ENCODE measurements around the gene TSHZ2. TPM values are rescaled to one million over a fixed set of nuclear protein-coding genes. Genes with fewer than 3 reads are reported as not detected.

The TSHZ2 gene
- total RNA-seq, 1 experiment from 2014 or later = 0.07 TPM

GRCh38 chr20:53423587-53424146 is 451.5 kb downstream of the TSHZ2 start:
- DNase-seq = no peak
- H2BK120ac ChIP-seq (ENCODE audit: low read depth, low read length, poor library complexity, severe bottlenecking) = no peak overlapping the region
- H2BK15ac ChIP-seq (ENCODE audit: low read depth, low read length) = no peak overlapping the region
- H3K27ac ChIP-seq (ENCODE audit: insufficient read length, low read depth, low read length) = no peak overlapping the region
- H3K79me2 ChIP-seq (ENCODE audit: insufficient read depth, low read length) = no peaks in the 10 kb centered on the region
- H3K27me3 ChIP-seq (ENCODE audit: insufficient read depth, low read length) = no peaks in the 10 kb centered on the region
- H4K20me1 ChIP-seq (ENCODE audit: control insufficient read depth, insufficient read depth, insufficient read length) = no peaks in the 10 kb centered on the region
- H3K14ac ChIP-seq (ENCODE audit: insufficient read depth, low read length) = no peak overlapping the region
- no peak overlapping the region for H3K27ac Mint-ChIP-seq
- TF ChIP-seq CTCF (conservative IDR thresholded peaks at IDR 0.05) = no peak
- no peak overlapping the region for H3K4ac ChIP-seq (ENCODE audit: low read depth, low read length)
- no peak overlapping the region for H3K4me3 Mint-ChIP-seq
- no peak overlapping the region for H2BK5ac ChIP-seq (ENCODE audit: insufficient read length, low read length)
- no peak overlapping the region for H2AK5ac ChIP-seq (ENCODE audit: insufficient read length, low read length)
- no peaks in the 10 kb centered on the region for H3K79me1 ChIP-seq (ENCODE audit: insufficient read depth, low read depth, low read length, poor library complexity, severe bottlenecking)
- H4K91ac ChIP-seq (ENCODE audit: insufficient read length, low read depth, low read length) = no peak overlapping the region
- no peaks in the 10 kb centered on the region for H3K36me3 Mint-ChIP-seq (ENCODE audit: insufficient read depth in 1 of 3, low read depth in 3 of 3)
- H3K4me1 Mint-ChIP-seq = peaks cover 9 to 10% of the 10 kb centered on the region in 2 experiments; a peak in 3 of 4 replicates
- H3K18ac ChIP-seq (ENCODE audit: insufficient read length, low read depth, low read length) = no peak overlapping the region
- H3K9me3 Mint-ChIP-seq = no peaks in the 10 kb centered on the region
- no peak overlapping the region for H4K8ac ChIP-seq (replicated peaks; ENCODE audit: insufficient read length, low read depth, low read length)
- no peak overlapping the region for H4K5ac ChIP-seq (ENCODE audit: insufficient read length, low read depth, low read length)
- H3K27me3 Mint-ChIP-seq (ENCODE audit: low read depth) = no peaks in the 10 kb centered on the region; the same call in 1 of the 2 replicates
- H3K23ac ChIP-seq (ENCODE audit: insufficient read length, low read depth, low read length) = no peak overlapping the region
- H3K23me2 ChIP-seq (ENCODE audit: insufficient read length, low read depth, low read length, poor library complexity, severe bottlenecking) = no peaks in the 10 kb centered on the region
- no CpG with 5 or more reads among the region's 12 CpGs for whole genome bisulfite sequencing (ENCODE audit: extremely low coverage, insufficient read length, low lambda C conversion rate)
- no peak overlapping the region for H3T11ph ChIP-seq (ENCODE audit: low read length)
- H3K4me2 ChIP-seq (ENCODE audit: insufficient read depth, insufficient read length, low read length) = no peak overlapping the region
- H2BK12ac ChIP-seq (ENCODE audit: insufficient read length, low read depth, low read length) = no peak overlapping the region
- H3K56ac ChIP-seq (ENCODE audit: insufficient read length, low read depth, low read length) = no peak overlapping the region
- H3K9ac ChIP-seq (ENCODE audit: extremely low read depth, insufficient read length, low read length) = no peak overlapping the region
- no peaks in the 10 kb centered on the region; the same call in 1 of the 2 replicates for H3K4me1 ChIP-seq (ENCODE audit: insufficient read depth, low read length)
- no peaks in the 10 kb centered on the region for H3K9me3 ChIP-seq (ENCODE audit: control insufficient read depth, low read depth, low read length)
- no peak overlapping the region for H2AFZ ChIP-seq (ENCODE audit: low read length)
- no peak overlapping the region for H2BK20ac ChIP-seq (ENCODE audit: low read depth, low read length, poor library complexity, severe bottlenecking)

Data from H9 (cell line).